ENCODE data around the gene PRKAG2. TPM values are rescaled to one million over a fixed set of nuclear protein-coding genes. Genes with fewer than 3 reads are reported as not detected.
A peak's percentile ranks its signal among the peaks of the same experiment; 100 is the strongest.

The PRKAG2 gene
- total RNA-seq, 1 donor from 2014 or later, result 35.6 TPM

GRCh38 chr7:151885202-151885580, 8.3 kb upstream of the PRKAG2 start:
- Histone ChIP-seq H3K4me1 (no peaks in the 10 kb centered on the region), H3K27me3 (no peaks in the 10 kb centered on the region), H3K27ac (no peak overlapping the region), H3K9me3 (no peaks in the 10 kb centered on the region), H3K36me3 (no peaks in the 10 kb centered on the region), H3K4me3 (no peak overlapping the region)
- ATAC-seq (no peak), DNase-seq (no peak)
- TF ChIP-seq, protein P1, sequence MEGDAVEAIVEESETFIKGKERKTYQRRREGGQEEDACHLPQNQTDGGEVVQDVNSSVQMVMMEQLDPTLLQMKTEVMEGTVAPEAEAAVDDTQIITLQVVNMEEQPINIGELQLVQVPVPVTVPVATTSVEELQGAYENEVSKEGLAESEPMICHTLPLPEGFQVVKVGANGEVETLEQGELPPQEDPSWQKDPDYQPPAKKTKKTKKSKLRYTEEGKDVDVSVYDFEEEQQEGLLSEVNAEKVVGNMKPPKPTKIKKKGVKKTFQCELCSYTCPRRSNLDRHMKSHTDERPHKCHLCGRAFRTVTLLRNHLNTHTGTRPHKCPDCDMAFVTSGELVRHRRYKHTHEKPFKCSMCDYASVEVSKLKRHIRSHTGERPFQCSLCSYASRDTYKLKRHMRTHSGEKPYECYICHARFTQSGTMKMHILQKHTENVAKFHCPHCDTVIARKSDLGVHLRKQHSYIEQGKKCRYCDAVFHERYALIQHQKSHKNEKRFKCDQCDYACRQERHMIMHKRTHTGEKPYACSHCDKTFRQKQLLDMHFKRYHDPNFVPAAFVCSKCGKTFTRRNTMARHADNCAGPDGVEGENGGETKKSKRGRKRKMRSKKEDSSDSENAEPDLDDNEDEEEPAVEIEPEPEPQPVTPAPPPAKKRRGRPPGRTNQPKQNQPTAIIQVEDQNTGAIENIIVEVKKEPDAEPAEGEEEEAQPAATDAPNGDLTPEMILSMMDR (IDR thresholded peaks at IDR 0.05), result no peak
- intact Hi-C loops (cut with DNase I), result no loop called here

- H3K9me3 ChIP-seq, result no peaks in the 10 kb centered on the region
- intact Hi-C loops (cut with DNase I), result no loop called here
- H3K27me3 ChIP-seq, result no peaks in the 10 kb centered on the region
- DNase-seq (peak; percentile 3), ATAC-seq (no peak)
- H3K27ac ChIP-seq, result no peak overlapping the region
- no peak overlapping the region for H3K4me3 ChIP-seq
- TF ChIP-seq, protein P1 (IDR thresholded peaks at IDR 0.05), result no peak
- no peaks in the 10 kb centered on the region for H3K36me3 ChIP-seq
- H3K4me1 ChIP-seq, result no peaks in the 10 kb centered on the region
Observed at GRCh38 chr7:151884312-151885201, 7.6 kb upstream of the PRKAG2 start.

- no peak for ATAC-seq
- Histone ChIP-seq H3K27ac (no peak overlapping the region), H3K9me3 (no peaks in the 10 kb centered on the region), H3K36me3 (no peaks in the 10 kb centered on the region), H3K4me3 (no peak overlapping the region), H3K4me1 (no peaks in the 10 kb centered on the region), H3K27me3 (no peaks in the 10 kb centered on the region)
- peak; percentile 34 for DNase-seq
- intact Hi-C loops (cut with DNase I), result no loop called here
- TF ChIP-seq, protein P1 (IDR thresholded peaks at IDR 0.05), result no peak
Observed at GRCh38 chr7:151883857-151884256, 6.9 kb upstream of the PRKAG2 start.

DNA sequence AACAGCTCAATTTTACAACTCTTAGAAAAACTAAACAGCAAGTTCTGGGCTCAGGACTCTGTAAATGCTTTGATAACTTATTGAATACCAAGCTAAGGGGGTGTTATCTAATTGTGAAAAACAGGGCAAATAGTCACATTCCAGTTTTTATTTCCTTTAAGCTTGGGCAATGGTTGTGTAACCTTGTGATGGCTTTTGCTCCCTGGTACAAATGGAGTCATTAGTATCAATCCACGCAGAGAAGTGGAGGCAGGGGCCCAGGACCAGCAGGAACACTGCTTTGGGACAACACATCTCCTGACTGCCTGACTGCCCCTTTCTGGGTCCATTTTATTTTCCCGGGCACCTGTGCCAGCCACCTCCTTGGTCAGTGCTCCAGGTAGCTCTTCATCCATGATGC, 5.8 kb upstream of the PRKAG2 start:
- H3K27me3 ChIP-seq, result no peaks in the 10 kb centered on the region
- no peak overlapping the region for H3K27ac ChIP-seq
- no peaks in the 10 kb centered on the region for H3K9me3 ChIP-seq
- no peak for ATAC-seq
- H3K4me3 ChIP-seq, result no peak overlapping the region
- peaks cover 5% of the 10 kb centered on the region for H3K4me1 ChIP-seq
- no peaks in the 10 kb centered on the region for H3K36me3 ChIP-seq
- intact Hi-C loops (cut with DNase I), result no loop called here
- DNase-seq, result peak; percentile 26
- TF ChIP-seq, protein P1 (IDR thresholded peaks at IDR 0.05), result no peak

- ATAC-seq, result no peak
Observed at GRCh38 chr7:151880688-151881087, 3.8 kb upstream of the PRKAG2 start.

More at GRCh38 chr7:151880688-151881087, 3.8 kb upstream of the PRKAG2 start:
- Histone ChIP-seq H3K4me1 (peaks cover 5% of the 10 kb centered on the region), H3K9me3 (no peaks in the 10 kb centered on the region), H3K4me3 (no peak overlapping the region), H3K27me3 (no peaks in the 10 kb centered on the region), H3K27ac (no peak overlapping the region), H3K36me3 (no peaks in the 10 kb centered on the region)
- intact Hi-C loops (cut with DNase I), result no loop called here
- no peak for DNase-seq
- TF ChIP-seq, protein P1 (IDR thresholded peaks at IDR 0.05), result no peak

Measured in upper lobe of right lung (tissue), 1 donor.